Dermis microvascular lymphatic vessel endothelial cell (primary cell): Measurements from ENCODE around the gene HERC5. TPM values are rescaled to one million over a fixed set of nuclear protein-coding genes. Genes with fewer than 3 reads are reported as not detected.
"Not testable (repeated sequence)": the region's sequence is repeated elsewhere in the genome, so short reads cannot be mapped to it uniquely, and the experiment has no call there.

ENCODE experiments used
- DNase-seq, 2 donors: peaks; one replicate each; pipeline versions ENCODE4 v3.0.0 to v3.0.0-alpha.2; 2010; ENCODE audit warnings: low read depth in 2 of 2
- total RNA-seq: library from RNA; depleted of rRNA; stranded (reverse); fragments of >200 nt; gene quantifications from 2 replicates; pipeline ENCODE4 v1.2.1, GENCODE V29; 2014

The HERC5 gene
- total RNA-seq, 1 donor from 2014 or later = 1.4 TPM

- not testable (repeated sequence) for DNase-seq
Measured at GRCh38 chr4:88448211-88448765, 8.6 kb upstream of the HERC5 start.

- DNase-seq = no peak
Measured at GRCh38 chr4:88448889-88449288, 8.0 kb upstream of the HERC5 start.

- no peak for DNase-seq
Measured at GRCh38 chr4:88449290-88449689, 7.6 kb upstream of the HERC5 start.

GRCh38 chr4:88451205-88451604 is 5.7 kb upstream of the HERC5 start:
- DNase-seq = no peak

- DNase-seq = no peak
Measured at GRCh38 chr4:88452912-88453311, 4.0 kb upstream of the HERC5 start.

- peak in 1 of 2 donors; percentile 30 for DNase-seq
Measured at GRCh38 chr4:88457307-88458103, 586 bp downstream of the HERC5 start.

- no peak for DNase-seq
Measured at GRCh38 chr4:88458104-88458740, 1.3 kb downstream of the HERC5 start.

- DNase-seq = no peak
Measured at GRCh38 chr4:88465653-88466192, 8.8 kb downstream of the HERC5 start.

GRCh38 chr4:88467392-88467791 is 10.5 kb downstream of the HERC5 start:
- no peak for DNase-seq

- no peak for DNase-seq
Measured at GRCh38 chr4:88477229-88477860, 20.4 kb downstream of the HERC5 start.

- no peak for DNase-seq
Measured at GRCh38 chr4:88478247-88478646, 21.3 kb downstream of the HERC5 start.

- DNase-seq = no peak
Measured at GRCh38 chr4:88481537-88481936, 24.6 kb downstream of the HERC5 start.

GRCh38 chr4:88489100-88489761 is 32.3 kb downstream of the HERC5 start:
- no peak for DNase-seq

- DNase-seq = no peak
Measured at GRCh38 chr4:88497859-88498409, 41.0 kb downstream of the HERC5 start.

GRCh38 chr4:88503344-88503743 is 46.4 kb downstream of the HERC5 start:
- no peak for DNase-seq

GRCh38 chr4:88511236-88511635 is 54.3 kb downstream of the HERC5 start:
- DNase-seq = no peak

GRCh38 chr4:88514557-88515511 is 57.9 kb downstream of the HERC5 start:
- no peak for DNase-seq

- DNase-seq = no peak
Measured at GRCh38 chr4:88516746-88517145, 59.8 kb downstream of the HERC5 start.

GRCh38 chr4:88517825-88518224 is 60.9 kb downstream of the HERC5 start:
- DNase-seq = no peak

GRCh38 chr4:88518911-88519310 is 62.0 kb downstream of the HERC5 start:
- DNase-seq = no peak
